Fibroblast of lung (primary cell): ENCODE results near the gene NR4A2.

Experiments
- EZH2 ChIP-seq: IDR thresholded peaks from 2 replicates; pipeline ENCODE4 v1.5.1; 2012; ENCODE audit warnings: low read length, control low read depth, mild to moderate bottlenecking; ENCODE audit errors: missing control alignments
- TF ChIP-seq, protein P1 (sequence below), 2 donors: IDR thresholded peaks in 1 of 2; conservative IDR thresholded peaks in 1 of 2; 1 replicate in 1 of 2; 2 replicates in 1 of 2; pipeline ENCODE4 v1.5.1; 2011 to 2012; ENCODE audit warnings: low read length in 2 of 2, control low read depth in 1 of 2, inconsistent platforms in 1 of 2, low read depth in 1 of 2, mild to moderate bottlenecking in 1 of 2

GRCh38 chr2:156309167-156309566, 23.4 kb downstream of the NR4A2 start:
- TF ChIP-seq, protein P1, sequence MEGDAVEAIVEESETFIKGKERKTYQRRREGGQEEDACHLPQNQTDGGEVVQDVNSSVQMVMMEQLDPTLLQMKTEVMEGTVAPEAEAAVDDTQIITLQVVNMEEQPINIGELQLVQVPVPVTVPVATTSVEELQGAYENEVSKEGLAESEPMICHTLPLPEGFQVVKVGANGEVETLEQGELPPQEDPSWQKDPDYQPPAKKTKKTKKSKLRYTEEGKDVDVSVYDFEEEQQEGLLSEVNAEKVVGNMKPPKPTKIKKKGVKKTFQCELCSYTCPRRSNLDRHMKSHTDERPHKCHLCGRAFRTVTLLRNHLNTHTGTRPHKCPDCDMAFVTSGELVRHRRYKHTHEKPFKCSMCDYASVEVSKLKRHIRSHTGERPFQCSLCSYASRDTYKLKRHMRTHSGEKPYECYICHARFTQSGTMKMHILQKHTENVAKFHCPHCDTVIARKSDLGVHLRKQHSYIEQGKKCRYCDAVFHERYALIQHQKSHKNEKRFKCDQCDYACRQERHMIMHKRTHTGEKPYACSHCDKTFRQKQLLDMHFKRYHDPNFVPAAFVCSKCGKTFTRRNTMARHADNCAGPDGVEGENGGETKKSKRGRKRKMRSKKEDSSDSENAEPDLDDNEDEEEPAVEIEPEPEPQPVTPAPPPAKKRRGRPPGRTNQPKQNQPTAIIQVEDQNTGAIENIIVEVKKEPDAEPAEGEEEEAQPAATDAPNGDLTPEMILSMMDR (conservative IDR thresholded peaks at IDR 0.05 in 1 of 2, IDR thresholded peaks at IDR 0.05 in 1 of 2; ENCODE audit: low read depth in 1 of 2, low read length in 2 of 2) = no peak
- no peak for TF ChIP-seq EZH2
